ENCODE results near the gene CORO6. TPM values are rescaled to one million over a fixed set of nuclear protein-coding genes. Genes with fewer than 3 reads are reported as not detected.

The CORO6 gene
- total RNA-seq, 1 experiment from 2014 or later, result 9.7 TPM

GRCh38 chr17:29617125-29617480 lies 5.6 kb downstream of the CORO6 start:
- H3K27me3 ChIP-seq (ENCODE audit: control insufficient read depth, insufficient read depth, low read length), result no peaks in the 10 kb centered on the region
- H3K36me3 ChIP-seq (ENCODE audit: control insufficient read depth, insufficient read depth, low read length), result no peaks in the 10 kb centered on the region
- in situ Hi-C loops (cut with HindIII; ENCODE audit: low pct_unique_long_range_greater_than_20kb, low sequenced_read_pairs), result no loop called here
- intact Hi-C loops (cut with micrococcal nuclease; ENCODE audit: unreplicated experiment), result no loop called here
- ATAC-seq (peak; percentile 71), DNase-seq (ENCODE audit: low read depth, low spot score) (no peak)
- POLR2A ChIA-PET, result interaction anchor here (0.9 to 1.1 kb wide), 2 partner anchors 12 to 25 kb away, joined by 3 read pairs; no protein-coding TSS in a partner anchor
- H3K9me3 ChIP-seq (ENCODE audit: control insufficient read depth, insufficient read depth, low read depth, low read length), result no peaks in the 10 kb centered on the region
- no TSS peak for BruUV-seq (replicated peaks)
- H3K4me1 ChIP-seq (ENCODE audit: control insufficient read depth, insufficient read depth, low read length), result peaks cover 42% of the 10 kb centered on the region
- TF ChIP-seq, protein P1, sequence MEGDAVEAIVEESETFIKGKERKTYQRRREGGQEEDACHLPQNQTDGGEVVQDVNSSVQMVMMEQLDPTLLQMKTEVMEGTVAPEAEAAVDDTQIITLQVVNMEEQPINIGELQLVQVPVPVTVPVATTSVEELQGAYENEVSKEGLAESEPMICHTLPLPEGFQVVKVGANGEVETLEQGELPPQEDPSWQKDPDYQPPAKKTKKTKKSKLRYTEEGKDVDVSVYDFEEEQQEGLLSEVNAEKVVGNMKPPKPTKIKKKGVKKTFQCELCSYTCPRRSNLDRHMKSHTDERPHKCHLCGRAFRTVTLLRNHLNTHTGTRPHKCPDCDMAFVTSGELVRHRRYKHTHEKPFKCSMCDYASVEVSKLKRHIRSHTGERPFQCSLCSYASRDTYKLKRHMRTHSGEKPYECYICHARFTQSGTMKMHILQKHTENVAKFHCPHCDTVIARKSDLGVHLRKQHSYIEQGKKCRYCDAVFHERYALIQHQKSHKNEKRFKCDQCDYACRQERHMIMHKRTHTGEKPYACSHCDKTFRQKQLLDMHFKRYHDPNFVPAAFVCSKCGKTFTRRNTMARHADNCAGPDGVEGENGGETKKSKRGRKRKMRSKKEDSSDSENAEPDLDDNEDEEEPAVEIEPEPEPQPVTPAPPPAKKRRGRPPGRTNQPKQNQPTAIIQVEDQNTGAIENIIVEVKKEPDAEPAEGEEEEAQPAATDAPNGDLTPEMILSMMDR (IDR thresholded peaks at IDR 0.05), result peak; percentile 85
- no peak for TF ChIP-seq SIN3A (IDR thresholded peaks at IDR 0.05; ENCODE audit: borderline replicate concordance, insufficient read depth, low read depth, low read length)
- peak; percentile 55 for TF ChIP-seq POLR2AphosphoS5 (IDR thresholded peaks at IDR 0.05; ENCODE audit: low read depth, low read length)
- CTCF ChIA-PET, result interaction anchor here (0.5 to 2.2 kb wide), 23 partner anchors 9 to 728 kb away, joined by 3 to 15 read pairs (median 4); partner anchors contain the start of gene ANKRD13B
- peak overlapping the region; percentile 28 to 53; a peak in 3 of 4 replicates for H3K4me3 ChIP-seq (ENCODE audit: low read depth in 2 of 2, low read length in 2 of 2)
- H3K27ac ChIP-seq (ENCODE audit: low read length), result peak overlapping the region; percentile 71

- Histone ChIP-seq H3K27ac (ENCODE audit: low read length) (no peak overlapping the region), H3K9me3 (ENCODE audit: control insufficient read depth, insufficient read depth, low read depth, low read length) (no peaks in the 10 kb centered on the region), H3K36me3 (ENCODE audit: control insufficient read depth, insufficient read depth, low read length) (no peaks in the 10 kb centered on the region), H3K27me3 (ENCODE audit: control insufficient read depth, insufficient read depth, low read length) (no peaks in the 10 kb centered on the region), H3K4me3 (ENCODE audit: low read depth in 2 of 2, low read length in 2 of 2) (peak overlapping the region in 1 of 2 experiments; percentile 54; a peak in 3 of 4 replicates), H3K4me1 (ENCODE audit: control insufficient read depth, insufficient read depth, low read length) (peaks cover 37% of the 10 kb centered on the region)
- ATAC-seq (no peak), DNase-seq (ENCODE audit: low read depth, low spot score) (no peak)
- intact Hi-C loops (cut with micrococcal nuclease; ENCODE audit: unreplicated experiment) (no loop called here), in situ Hi-C loops (cut with HindIII; ENCODE audit: low pct_unique_long_range_greater_than_20kb, low sequenced_read_pairs) (no loop called here)
- POLR2A ChIA-PET, result interaction anchor here (0.9 to 1.1 kb wide), 2 partner anchors 12 to 25 kb away, joined by 3 read pairs; no protein-coding TSS in a partner anchor
- no TSS peak for BruUV-seq (replicated peaks)
- TF ChIP-seq SIN3A (IDR thresholded peaks at IDR 0.05; ENCODE audit: borderline replicate concordance, insufficient read depth, low read depth, low read length) (no peak), TCF7L2 (IDR thresholded peaks at IDR 0.05; ENCODE audit: low read depth, low read length) (no peak), POLR2AphosphoS5 (IDR thresholded peaks at IDR 0.05; ENCODE audit: low read depth, low read length) (no peak)
- TF ChIP-seq, protein P2, sequence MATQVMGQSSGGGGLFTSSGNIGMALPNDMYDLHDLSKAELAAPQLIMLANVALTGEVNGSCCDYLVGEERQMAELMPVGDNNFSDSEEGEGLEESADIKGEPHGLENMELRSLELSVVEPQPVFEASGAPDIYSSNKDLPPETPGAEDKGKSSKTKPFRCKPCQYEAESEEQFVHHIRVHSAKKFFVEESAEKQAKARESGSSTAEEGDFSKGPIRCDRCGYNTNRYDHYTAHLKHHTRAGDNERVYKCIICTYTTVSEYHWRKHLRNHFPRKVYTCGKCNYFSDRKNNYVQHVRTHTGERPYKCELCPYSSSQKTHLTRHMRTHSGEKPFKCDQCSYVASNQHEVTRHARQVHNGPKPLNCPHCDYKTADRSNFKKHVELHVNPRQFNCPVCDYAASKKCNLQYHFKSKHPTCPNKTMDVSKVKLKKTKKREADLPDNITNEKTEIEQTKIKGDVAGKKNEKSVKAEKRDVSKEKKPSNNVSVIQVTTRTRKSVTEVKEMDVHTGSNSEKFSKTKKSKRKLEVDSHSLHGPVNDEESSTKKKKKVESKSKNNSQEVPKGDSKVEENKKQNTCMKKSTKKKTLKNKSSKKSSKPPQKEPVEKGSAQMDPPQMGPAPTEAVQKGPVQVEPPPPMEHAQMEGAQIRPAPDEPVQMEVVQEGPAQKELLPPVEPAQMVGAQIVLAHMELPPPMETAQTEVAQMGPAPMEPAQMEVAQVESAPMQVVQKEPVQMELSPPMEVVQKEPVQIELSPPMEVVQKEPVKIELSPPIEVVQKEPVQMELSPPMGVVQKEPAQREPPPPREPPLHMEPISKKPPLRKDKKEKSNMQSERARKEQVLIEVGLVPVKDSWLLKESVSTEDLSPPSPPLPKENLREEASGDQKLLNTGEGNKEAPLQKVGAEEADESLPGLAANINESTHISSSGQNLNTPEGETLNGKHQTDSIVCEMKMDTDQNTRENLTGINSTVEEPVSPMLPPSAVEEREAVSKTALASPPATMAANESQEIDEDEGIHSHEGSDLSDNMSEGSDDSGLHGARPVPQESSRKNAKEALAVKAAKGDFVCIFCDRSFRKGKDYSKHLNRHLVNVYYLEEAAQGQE (IDR thresholded peaks at IDR 0.05; ENCODE audit: insufficient read depth in 1 of 2, low read depth in 2 of 2, low read length in 1 of 2), result no peak
- TF ChIP-seq, protein P1 (IDR thresholded peaks at IDR 0.05), result no peak
- CTCF ChIA-PET, result interaction anchor here (0.5 to 2.2 kb wide), 22 partner anchors 9 to 729 kb away, joined by 3 to 15 read pairs (median 4); partner anchors contain the start of gene ANKRD13B
Observed at GRCh38 chr17:29616300-29617048, 6.2 kb downstream of the CORO6 start.

Data from Panc1 (cell line).